GM12878 (cell line): Measurements from ENCODE around the gene S100A2. TPM values are rescaled to one million over a fixed set of nuclear protein-coding genes. Genes with fewer than 3 reads are reported as not detected.

Experiments
- ATAC-seq: fragments of 200-7000 bp; cut with Tn5 transposase; 3 replicates; pipeline ENCODE4 v1.9.1; 2020; ENCODE audit warnings: mild to moderate bottlenecking, moderate library complexity
- BruUV-seq: library from RNA; stranded (reverse); fragments of 400-500 nt; replicated peaks from 2 replicates; lab custom pipeline; 2021; lab: Mats Ljungman, UMichigan
- CTCF ChIA-PET: fragments of 300-600 bp; sonication (Branson Sonifier 250); formaldehyde crosslinking; extraction: SDS; loops from one replicate; lab custom pipeline; 2021; ENCODE audit warnings: inconsistent platforms; lab: Yijun Ruan, JAX
- POLR2A ChIA-PET: fragments of 350-600 bp; formaldehyde crosslinking; extraction: SDS; loops from one replicate; lab custom pipeline; 2021; ENCODE audit warnings: inconsistent platforms; lab: Charles Lee
- RAD21 ChIA-PET: fragments of 300-600 bp; sonication (Branson Sonifier 250); formaldehyde crosslinking; loops from one replicate; lab custom pipeline; 2023; ENCODE audit warnings: antibody characterized with exemption; ENCODE audit not compliant: unreplicated experiment; lab: Charles Lee
- SMC1A ChIA-PET: fragments of 300-600 bp; sonication (Branson Sonifier 250); formaldehyde crosslinking; loops from one replicate; lab custom pipeline; 2023; ENCODE audit not compliant: unreplicated experiment, uncharacterized antibody; lab: Charles Lee
- DNase-seq: peaks from one replicate; pipeline ENCODE4 v3.0.0-alpha.2; 2011; ENCODE audit warnings: low read depth, low spot score
- FAIRE-seq: peaks from 3 replicates; lab custom pipeline; 2011; peaks lifted over from hg19 to GRCh38; lab: Jason Lieb, UNC
- H2AFZ ChIP-seq: 2 replicates; pipeline ENCODE4 v1.6.0; 2011; ENCODE audit warnings: low read depth, low read length, control low read depth; ENCODE audit not compliant: control insufficient read depth
- H3K27ac ChIP-seq: 2 replicates; pipeline ENCODE4 v1.5.1; 2011; ENCODE audit warnings: control low read depth; ENCODE audit not compliant: control insufficient read depth, insufficient read depth
- H3K27me3 ChIP-seq, 2 experiments: replicated peaks in 1 of 2; 2 replicates each; pipeline versions ENCODE4 v1.6.0 to v1.6.1; 2011; ENCODE audit warnings: low read length in 1 of 2; ENCODE audit not compliant: control insufficient read depth in 2 of 2, insufficient read depth in 2 of 2
- H3K36me3 ChIP-seq, 2 experiments: 2 replicates each; pipeline ENCODE4 v1.5.1; 2011; ENCODE audit warnings: low read length in 1 of 2; ENCODE audit not compliant: control insufficient read depth in 2 of 2, insufficient read depth in 2 of 2
- H3K4me1 ChIP-seq: 2 replicates; pipeline ENCODE4 v1.6.1; 2011; ENCODE audit warnings: mild to moderate bottlenecking, low read length, moderate library complexity, mixed read lengths; ENCODE audit not compliant: control insufficient read depth, insufficient read depth
- H3K4me2 ChIP-seq: 2 replicates; pipeline ENCODE4 v1.6.0; 2011; ENCODE audit warnings: control low read depth; ENCODE audit not compliant: control insufficient read depth, insufficient read depth
- H3K4me3 ChIP-seq: fragments of 200-600 bp; sonication (generic); 2 replicates; pipeline ENCODE4 v1.5.1; 2016
- H3K79me2 ChIP-seq: 2 replicates; pipeline ENCODE4 v1.6.0; 2011; ENCODE audit warnings: low read length; ENCODE audit not compliant: control insufficient read depth, insufficient read depth
- H3K9ac ChIP-seq: 2 replicates; pipeline ENCODE4 v1.8.0; 2011; ENCODE audit warnings: low read length, control low read depth, mixed read lengths; ENCODE audit not compliant: control insufficient read depth, insufficient read depth
- H3K9me3 ChIP-seq: replicated peaks from 3 replicates; pipeline ENCODE4 v1.5.1; 2011; ENCODE audit warnings: mild to moderate bottlenecking, low read length; ENCODE audit not compliant: control insufficient read depth, insufficient read depth
- H4K20me1 ChIP-seq: 2 replicates; pipeline ENCODE4 v1.6.0; 2011; ENCODE audit not compliant: control insufficient read depth, insufficient read depth
- BACH1 ChIP-seq: fragments of 450-650 bp; IDR thresholded peaks from 2 replicates; pipeline ENCODE4 v1.6.1; 2017; ENCODE audit warnings: mild to moderate bottlenecking, borderline replicate concordance
- BCL3 ChIP-seq: IDR thresholded peaks from 2 replicates; pipeline ENCODE4 v1.6.1; 2011; ENCODE audit warnings: borderline replicate concordance, low read depth, mild to moderate bottlenecking, moderate library complexity, low read length; ENCODE audit not compliant: insufficient read depth, poor library complexity, severe bottlenecking
- CBX5 ChIP-seq: sonication (generic); IDR thresholded peaks from 2 replicates; pipeline ENCODE4 v1.6.1; 2016; ENCODE audit warnings: low read depth, moderate library complexity, mild to moderate bottlenecking, inconsistent platforms
- CREB1 ChIP-seq: IDR thresholded peaks from 2 replicates; pipeline ENCODE4 v1.6.1; 2012; ENCODE audit warnings: low read depth, mild to moderate bottlenecking, inconsistent platforms
- E4F1 ChIP-seq: fragments of 450-650 bp; IDR thresholded peaks from 2 replicates; pipeline ENCODE4 v1.6.1; 2018; ENCODE audit warnings: borderline replicate concordance, mild to moderate bottlenecking; ENCODE audit not compliant: partially characterized antibody
- JUNB ChIP-seq: IDR thresholded peaks from 2 replicates; pipeline ENCODE4 v1.6.1; 2016; ENCODE audit warnings: antibody characterized with exemption, mild to moderate bottlenecking
- NFYA ChIP-seq: IDR thresholded peaks from 2 replicates; pipeline ENCODE4 v1.6.1; 2011; ENCODE audit warnings: low read depth, mild to moderate bottlenecking, low read length, improper control_type of control experiment, borderline replicate concordance
- NR2C2 ChIP-seq: IDR thresholded peaks from 2 replicates; pipeline ENCODE4 v1.6.1; 2011; ENCODE audit warnings: borderline replicate concordance, low read depth; ENCODE audit not compliant: control insufficient read depth, insufficient read length
- PAX8 ChIP-seq: fragments of 450-650 bp; IDR thresholded peaks from 2 replicates; pipeline ENCODE4 v1.6.1; 2017; ENCODE audit warnings: mild to moderate bottlenecking, moderate library complexity
- SRF ChIP-seq, 2 experiments: IDR thresholded peaks; 2 replicates each; pipeline ENCODE4 v1.6.1; 2011; ENCODE audit warnings: low read depth in 2 of 2, low read length in 2 of 2, mild to moderate bottlenecking in 1 of 2, moderate library complexity in 1 of 2
- TARDBP ChIP-seq: IDR thresholded peaks from 2 replicates; pipeline ENCODE4 v1.6.1; 2016; ENCODE audit warnings: borderline replicate concordance
- USF1 ChIP-seq: IDR thresholded peaks from 2 replicates; pipeline ENCODE4 v1.6.1; 2011; ENCODE audit warnings: borderline replicate concordance, low read depth, mild to moderate bottlenecking, moderate library complexity, mixed read lengths, low read length; ENCODE audit not compliant: insufficient read depth; ENCODE audit errors: extremely low read length
- ZBED1 ChIP-seq: IDR thresholded peaks from 2 replicates; pipeline ENCODE4 v1.6.1; 2016; ENCODE audit warnings: borderline replicate concordance
- ZBTB11 ChIP-seq: fragments of 450-650 bp; formaldehyde crosslinking; IDR thresholded peaks from 2 replicates; pipeline ENCODE4 v1.5.0; 2022; ENCODE audit warnings: mild to moderate bottlenecking, missing genetic modification characterization
- WGBS: methylation state at CpG from one replicate; pipeline ENCODE4 v1.1.6; 2016; ENCODE audit warnings: low lambda C conversion rate; ENCODE audit not compliant: insufficient replicate concordance, insufficient coverage; ENCODE audit errors: missing lambda C conversion rate; 5-methylcytosine and 5-hydroxymethylcytosine counted together
- in situ Hi-C: fragments of 300-500 bp; cut with MboI; formaldehyde crosslinking; loops from 9 replicates; pipeline ENCODE4 v1.14.3; 2018; ENCODE audit warnings: mixed read lengths
- intact Hi-C: fragments of 100-400 bp; cut with micrococcal nuclease; formaldehyde crosslinking; loops from one replicate; pipeline ENCODE4 v1.14.2; 2022; ENCODE audit not compliant: unreplicated experiment
- polyA plus RNA-seq, 11 experiments: library from polyadenylated mRNA; depleted of rRNA in 4 of 11; unstranded in 6 of 11; stranded (reverse) in 5 of 11; fragments of >200 nt; fragmentation: Nextera tagmentation in 4 of 11; fragmentation: Illumina TruSeq in 1 of 11; extraction: Ambion mirVana in 4 of 11; extraction: Trizol in 1 of 11; gene quantifications; 1 replicate in 1 of 11; 2 replicates in 10 of 11; pipeline versions ENCODE4 v1.2.1 to v1.2.3, GENCODE V29; 2011 to 2016; ENCODE audit warnings: inconsistent platforms in 2 of 11, missing spikeins in 2 of 11, low read depth in 1 of 11
- total RNA-seq, 4 experiments: library from RNA; depleted of rRNA in 3 of 4; stranded (reverse); fragments of >200 nt in 3 of 4; fragmentation: Illumina TruSeq in 1 of 4; extraction: Trizol in 1 of 4; gene quantifications; 2 replicates each; pipeline versions ENCODE4 v1.2.1 to v1.2.3, GENCODE V29; 2013 to 2021

Gene S100A2
- total and polyA plus RNA-seq, 10 of the 15 experiments (the other 5 are each of a cell fraction or from before 2014, with no cell fraction given), result 0.11 to 1.5 (median 0.59) TPM; not detected in 2

- no peak overlapping the region for H3K4me3 ChIP-seq
- ChIA-PET RAD21 (interaction anchor here (0.7 to 6.4 kb wide), 9 partner anchors 13 to 220 kb away, joined by 3 to 74 read pairs (median 4); partner anchors contain the start of gene S100A2), CTCF (interaction anchor here (0.6 to 8.6 kb wide), 14 partner anchors 9 to 455 kb away, joined by 3 to 216 read pairs (median 14); partner anchors contain the start of genes RAB13, S100A14, S100A2 and S100A4), SMC1A (interaction anchor here (0.9 to 5.6 kb wide), 17 partner anchors 9 to 106 kb away, joined by 3 to 72 read pairs (median 6); partner anchors contain the start of genes S100A13, S100A14, S100A4 and S100A5), POLR2A (interaction anchor here (1.0 to 1.3 kb wide), 2 partner anchors 41 to 185 kb away, joined by 3 read pairs; no protein-coding TSS in a partner anchor)
- no TSS peak for BruUV-seq
- H3K4me1 ChIP-seq, result peaks cover 11% of the 10 kb centered on the region
- no peaks in the 10 kb centered on the region for H4K20me1 ChIP-seq
- no peak overlapping the region for H3K4me2 ChIP-seq
- no peaks in the 10 kb centered on the region; the same call in 1 of the 2 replicates for H3K79me2 ChIP-seq
- FAIRE-seq (no peak), ATAC-seq (no peak), DNase-seq (no peak)
- H2AFZ ChIP-seq, result no peak overlapping the region; the same call in 1 of the 2 replicates
- no peaks in the 10 kb centered on the region for H3K36me3 ChIP-seq
- no peaks in the 10 kb centered on the region for H3K27me3 ChIP-seq
- no peak overlapping the region for H3K9ac ChIP-seq
- in situ Hi-C loops, result no loop called here
- intact Hi-C loops, result loop anchor here (5.0 kb wide), 1 partner anchor 36 kb away; the partner anchor contains the start of gene S100A2
- 48% methylated on average over 3 of the region's 3 CpGs for WGBS
- H3K27ac ChIP-seq, result no peak overlapping the region
- no peaks in the 10 kb centered on the region for H3K9me3 ChIP-seq
- TF ChIP-seq TARDBP (no peak), NFYA (no peak), CBX5 (no peak), JUNB (no peak), CREB1 (no peak), E4F1 (no peak), ZBTB11 (CRISPR knock-in tag) (no peak), BACH1 (no peak), NR2C2 (no peak), ZBED1 (no peak), PAX8 (no peak), SRF (IDR thresholded peaks at IDR 0.05; ENCODE audit: low read depth in 2 of 2, low read length in 2 of 2) (no peak), USF1 (no peak), BCL3 (no peak)
Measured at GRCh38 chr1:153531638-153532037, 34.0 kb downstream of the S100A2 start.
